OCI-LY7 (cell line): ENCODE measurements around the gene ATXN10.

Experiments used
- EZH2phosphoT487 ChIP-seq: fragments of 200-600 bp; sonication (generic); IDR thresholded peaks from 2 replicates; pipeline ENCODE4 v1.6.1; 2018; ENCODE audit warnings: low read depth, borderline replicate concordance, mild to moderate bottlenecking, mixed run types, antibody characterized with exemption, low read length, moderate library complexity, mixed read lengths
- TF ChIP-seq, protein P1 (sequence below): fragments of 200-600 bp; sonication (generic); conservative IDR thresholded peaks from 2 replicates; pipeline ENCODE4 v1.5.1; 2014; ENCODE audit warnings: mild to moderate bottlenecking, antibody characterized with exemption, low read length, moderate library complexity, mixed read lengths

GRCh38 chr22:45891021-45891421, 219.4 kb downstream of the ATXN10 start:
- TF ChIP-seq, protein P1, sequence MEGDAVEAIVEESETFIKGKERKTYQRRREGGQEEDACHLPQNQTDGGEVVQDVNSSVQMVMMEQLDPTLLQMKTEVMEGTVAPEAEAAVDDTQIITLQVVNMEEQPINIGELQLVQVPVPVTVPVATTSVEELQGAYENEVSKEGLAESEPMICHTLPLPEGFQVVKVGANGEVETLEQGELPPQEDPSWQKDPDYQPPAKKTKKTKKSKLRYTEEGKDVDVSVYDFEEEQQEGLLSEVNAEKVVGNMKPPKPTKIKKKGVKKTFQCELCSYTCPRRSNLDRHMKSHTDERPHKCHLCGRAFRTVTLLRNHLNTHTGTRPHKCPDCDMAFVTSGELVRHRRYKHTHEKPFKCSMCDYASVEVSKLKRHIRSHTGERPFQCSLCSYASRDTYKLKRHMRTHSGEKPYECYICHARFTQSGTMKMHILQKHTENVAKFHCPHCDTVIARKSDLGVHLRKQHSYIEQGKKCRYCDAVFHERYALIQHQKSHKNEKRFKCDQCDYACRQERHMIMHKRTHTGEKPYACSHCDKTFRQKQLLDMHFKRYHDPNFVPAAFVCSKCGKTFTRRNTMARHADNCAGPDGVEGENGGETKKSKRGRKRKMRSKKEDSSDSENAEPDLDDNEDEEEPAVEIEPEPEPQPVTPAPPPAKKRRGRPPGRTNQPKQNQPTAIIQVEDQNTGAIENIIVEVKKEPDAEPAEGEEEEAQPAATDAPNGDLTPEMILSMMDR: no peak
- no peak for TF ChIP-seq EZH2phosphoT487
